ENCODE data around the gene ARHGAP1. TPM values are rescaled to one million over a fixed set of nuclear protein-coding genes. Genes with fewer than 3 reads are reported as not detected.

Gene ARHGAP1
- total RNA-seq, 4 donors from 2014 or later = 39.2 to 53.6 (median 45.8) TPM

DNA sequence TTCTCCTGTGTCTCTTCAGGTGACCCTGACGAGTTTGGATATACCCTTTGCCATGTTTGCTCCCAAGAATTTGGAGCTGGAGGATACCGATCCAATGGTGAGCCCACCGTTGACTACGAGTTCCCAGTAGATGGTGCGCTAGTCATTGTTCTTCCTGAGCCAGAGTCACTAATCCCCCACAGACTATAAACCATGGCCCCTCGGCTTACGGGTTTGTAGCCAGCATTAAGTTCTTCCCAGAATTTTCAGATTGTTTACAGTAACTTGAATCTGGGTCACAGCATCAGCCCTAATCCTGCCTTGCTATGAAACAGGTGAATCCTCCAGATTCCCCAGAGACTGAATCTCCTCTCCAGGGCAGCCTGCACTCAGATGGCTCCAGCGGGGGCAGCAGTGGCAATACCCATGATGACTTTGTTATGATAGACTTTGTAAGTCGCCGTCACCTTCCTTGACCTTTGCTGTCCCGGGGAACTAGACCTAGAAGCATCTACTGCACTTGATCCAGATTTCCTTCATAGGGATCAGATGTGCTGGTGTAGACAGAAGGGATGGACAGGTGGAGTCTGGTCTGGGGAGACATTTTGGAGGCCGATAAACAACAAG, 31.8 kb downstream of the ARHGAP1 start:
- H3K4me1 ChIP-seq = peaks cover 4 to 63% (median 9%) of the 10 kb centered on the region in 3 donors
- no peak for DNase-seq
- TF ChIP-seq, protein P1, sequence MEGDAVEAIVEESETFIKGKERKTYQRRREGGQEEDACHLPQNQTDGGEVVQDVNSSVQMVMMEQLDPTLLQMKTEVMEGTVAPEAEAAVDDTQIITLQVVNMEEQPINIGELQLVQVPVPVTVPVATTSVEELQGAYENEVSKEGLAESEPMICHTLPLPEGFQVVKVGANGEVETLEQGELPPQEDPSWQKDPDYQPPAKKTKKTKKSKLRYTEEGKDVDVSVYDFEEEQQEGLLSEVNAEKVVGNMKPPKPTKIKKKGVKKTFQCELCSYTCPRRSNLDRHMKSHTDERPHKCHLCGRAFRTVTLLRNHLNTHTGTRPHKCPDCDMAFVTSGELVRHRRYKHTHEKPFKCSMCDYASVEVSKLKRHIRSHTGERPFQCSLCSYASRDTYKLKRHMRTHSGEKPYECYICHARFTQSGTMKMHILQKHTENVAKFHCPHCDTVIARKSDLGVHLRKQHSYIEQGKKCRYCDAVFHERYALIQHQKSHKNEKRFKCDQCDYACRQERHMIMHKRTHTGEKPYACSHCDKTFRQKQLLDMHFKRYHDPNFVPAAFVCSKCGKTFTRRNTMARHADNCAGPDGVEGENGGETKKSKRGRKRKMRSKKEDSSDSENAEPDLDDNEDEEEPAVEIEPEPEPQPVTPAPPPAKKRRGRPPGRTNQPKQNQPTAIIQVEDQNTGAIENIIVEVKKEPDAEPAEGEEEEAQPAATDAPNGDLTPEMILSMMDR (IDR thresholded peaks at IDR 0.05) = no peak
- TF ChIP-seq POLR2A (IDR thresholded peaks at IDR 0.05) = no peak
- 91 to 95% methylated on average over 11 to 12 of the region's 12 CpGs for WGBS, 2 donors
- H3K36me3 ChIP-seq = peaks cover 32 to 100% (median 33%) of the 10 kb centered on the region in 3 donors
- no peaks in the 10 kb centered on the region for H3K9me3 ChIP-seq
- H3K4me3 ChIP-seq = no peak overlapping the region
- intact Hi-C loops (cut with DNase I) = no loop called here
- H3K27ac ChIP-seq = peak overlapping the region in 2 of 4 donors; percentile 17 to 60
- no peaks in the 10 kb centered on the region for H3K27me3 ChIP-seq

- intact Hi-C loops (cut with DNase I) = no loop called here
- WGBS, 2 donors = 48 to 80% methylated on average over 2 of the region's 2 CpGs
- H3K36me3 ChIP-seq = peaks cover 20 to 100% (median 26%) of the 10 kb centered on the region in 3 donors
- H3K9me3 ChIP-seq = no peaks in the 10 kb centered on the region
- no peak for DNase-seq
- no peak overlapping the region for H3K4me3 ChIP-seq
- no peaks in the 10 kb centered on the region for H3K27me3 ChIP-seq
- peaks cover 4 to 48% (median 6%) of the 10 kb centered on the region in 3 donors for H3K4me1 ChIP-seq
- peak overlapping the region in 3 of 4 donors; percentile 60 to 74 (median 66) for H3K27ac ChIP-seq
- TF ChIP-seq, protein P1 (IDR thresholded peaks at IDR 0.05) = no peak
- TF ChIP-seq POLR2A (IDR thresholded peaks at IDR 0.05) = no peak
Measured at GRCh38 chr11:46667043-46667481, 33.4 kb downstream of the ARHGAP1 start.

DNA sequence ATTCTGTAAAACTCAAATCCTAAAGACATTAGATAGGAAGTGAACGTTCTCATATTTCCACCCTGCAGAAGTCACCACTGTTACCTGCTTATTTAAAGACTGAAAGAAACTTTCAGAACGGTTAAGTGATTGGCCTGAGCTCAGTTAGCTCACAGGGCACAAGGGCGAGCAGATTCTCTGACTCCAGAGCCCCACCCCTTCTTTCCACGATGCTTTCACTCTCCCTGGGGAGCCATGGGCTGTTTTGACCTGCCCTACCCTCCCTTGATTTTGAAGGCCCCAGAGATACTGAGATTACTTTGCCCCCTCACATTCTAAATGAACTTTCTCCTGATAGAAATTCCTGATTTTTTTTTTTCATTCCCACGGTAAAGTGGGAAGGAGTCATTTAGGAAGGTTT, 33.9 kb downstream of the ARHGAP1 start:
- no peak for DNase-seq
- TF ChIP-seq POLR2A (IDR thresholded peaks at IDR 0.05) = no peak
- TF ChIP-seq, protein P1 (IDR thresholded peaks at IDR 0.05) = no peak
- Histone ChIP-seq H3K36me3 (peaks cover 20 to 100% (median 26%) of the 10 kb centered on the region in 3 donors), H3K9me3 (no peaks in the 10 kb centered on the region), H3K4me3 (no peak overlapping the region), H3K27me3 (no peaks in the 10 kb centered on the region), H3K4me1 (peaks cover 4 to 42% (median 6%) of the 10 kb centered on the region in 3 donors), H3K27ac (peak overlapping the region in 3 of 4 donors; percentile 60 to 74 (median 66))
- intact Hi-C loops (cut with DNase I) = no loop called here
- WGBS, 2 donors = 63 to 68% methylated on average over 5 of the region's 5 CpGs

GRCh38 chr11:46665356-46665755, 35.1 kb downstream of the ARHGAP1 start:
- Histone ChIP-seq H3K27me3 (no peaks in the 10 kb centered on the region), H3K9me3 (no peaks in the 10 kb centered on the region), H3K4me3 (no peak overlapping the region), H3K36me3 (peaks cover 20 to 100% (median 28%) of the 10 kb centered on the region in 3 donors), H3K4me1 (peaks cover 0 to 33% (median 6%) of the 10 kb centered on the region in 3 donors), H3K27ac (peak overlapping the region in 2 of 4 donors; percentile 56 to 66)
- intact Hi-C loops (cut with DNase I) = no loop called here
- no peak for DNase-seq
- TF ChIP-seq POLR2A (IDR thresholded peaks at IDR 0.05) = no peak
- TF ChIP-seq, protein P1 (IDR thresholded peaks at IDR 0.05) = no peak
- WGBS, 2 donors = 83% methylated on average over 1 of the region's 1 CpG; no CpG with 5 or more reads in 1 of the 2 donors

DNA sequence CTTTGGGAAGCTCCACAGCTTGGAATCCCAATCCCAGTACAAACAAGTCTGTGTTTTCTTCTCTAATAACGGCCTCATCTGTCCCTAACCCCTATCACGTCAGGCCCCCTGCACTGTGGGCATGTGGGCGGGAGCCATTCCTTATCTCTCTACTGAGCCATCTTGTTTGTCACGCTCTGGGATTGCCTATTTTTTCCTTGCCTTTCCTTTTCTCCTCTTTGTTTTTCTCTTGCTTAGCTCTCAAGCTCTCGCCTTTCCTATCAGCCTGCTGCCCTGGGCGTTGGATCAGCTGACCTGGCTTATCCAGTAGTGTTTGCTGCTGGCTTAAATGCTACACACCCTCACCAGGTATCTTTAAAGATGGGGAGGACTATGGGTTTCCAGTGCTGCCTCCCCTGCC, 35.8 kb downstream of the ARHGAP1 start:
- Histone ChIP-seq H3K27ac (peak overlapping the region; percentile 7 to 66 (median 36)), H3K4me3 (no peak overlapping the region), H3K4me1 (peaks cover 0 to 27% (median 6%) of the 10 kb centered on the region in 3 donors), H3K27me3 (no peaks in the 10 kb centered on the region), H3K36me3 (peaks cover 16 to 100% (median 28%) of the 10 kb centered on the region in 3 donors), H3K9me3 (no peaks in the 10 kb centered on the region)
- no peak for DNase-seq
- WGBS, 2 donors = 64 to 76% methylated on average over 6 of the region's 6 CpGs
- intact Hi-C loops (cut with DNase I) = no loop called here
- no peak for TF ChIP-seq POLR2A (IDR thresholded peaks at IDR 0.05)
- TF ChIP-seq, protein P1 (IDR thresholded peaks at IDR 0.05) = no peak
